GM19193 (cell line): ENCODE data around the gene SCYL2.

Experiments used
- POLR2A ChIP-seq: IDR thresholded peaks from 4 replicates; pipeline ENCODE4 v1.6.1; 2011; ENCODE audit not compliant: insufficient read depth, insufficient read length; ENCODE audit errors: extremely low read depth

The SCYL2 gene

GRCh38 chr12:100249941-100250340, 17.0 kb upstream of the SCYL2 start:
- TF ChIP-seq POLR2A: no peak

- no peak for TF ChIP-seq POLR2A
Measured at GRCh38 chr12:100251917-100252316, 15.1 kb upstream of the SCYL2 start.

GRCh38 chr12:100253437-100253836, 13.5 kb upstream of the SCYL2 start:
- no peak for TF ChIP-seq POLR2A

GRCh38 chr12:100254876-100255275, 12.1 kb upstream of the SCYL2 start:
- no peak for TF ChIP-seq POLR2A

- no peak for TF ChIP-seq POLR2A
Measured at GRCh38 chr12:100258127-100258526, 8.8 kb upstream of the SCYL2 start.

GRCh38 chr12:100263131-100263530, 3.8 kb upstream of the SCYL2 start:
- no peak for TF ChIP-seq POLR2A

GRCh38 chr12:100265732-100266584, 1.0 kb upstream of the SCYL2 start:
- TF ChIP-seq POLR2A: no peak

- no peak for TF ChIP-seq POLR2A
Measured at GRCh38 chr12:100266585-100266834, 467 bp upstream of the SCYL2 start.

GRCh38 chr12:100267603-100268281, 765 bp downstream of the SCYL2 start:
- no peak for TF ChIP-seq POLR2A

- no peak for TF ChIP-seq POLR2A
Measured at GRCh38 chr12:100268835-100269564, 2.0 kb downstream of the SCYL2 start.

- no peak for TF ChIP-seq POLR2A
Measured at GRCh38 chr12:100273782-100274181, 6.8 kb downstream of the SCYL2 start.

GRCh38 chr12:100274291-100274690, 7.3 kb downstream of the SCYL2 start:
- no peak for TF ChIP-seq POLR2A

GRCh38 chr12:100279159-100279558, 12.2 kb downstream of the SCYL2 start:
- TF ChIP-seq POLR2A: no peak

GRCh38 chr12:100279607-100280244, 12.7 kb downstream of the SCYL2 start:
- TF ChIP-seq POLR2A: no peak

- TF ChIP-seq POLR2A: no peak
Measured at GRCh38 chr12:100289038-100289437, 22.1 kb downstream of the SCYL2 start.
